GM13977 (cell line): ENCODE results near the gene SERPINA10.

Source experiments
- DNase-seq: peaks from one replicate; pipeline ENCODE4 v3.0.0; 2012; ENCODE audit warnings: low spot score
- in situ Hi-C: fragments of 300-500 bp; cut with MboI; formaldehyde crosslinking; loops from one replicate; pipeline ENCODE4 v1.12.0; 2022; ENCODE audit warnings: low sequenced_read_pairs, low pct_unique_long_range_greater_than_20kb, mixed read lengths, inconsistent platforms; ENCODE audit not compliant: unreplicated experiment
- TF ChIP-seq, protein P1 (sequence below): IDR thresholded peaks from 2 replicates; pipeline ENCODE4 v1.5.1; 2012; ENCODE audit warnings: mild to moderate bottlenecking, control low read depth; ENCODE audit not compliant: insufficient read depth; ENCODE audit errors: extremely low read depth, missing control alignments

Gene SERPINA10

GRCh38 chr14:94314890-94315289, 21.8 kb upstream of the SERPINA10 start:
- no peak for DNase-seq
- TF ChIP-seq, protein P1, sequence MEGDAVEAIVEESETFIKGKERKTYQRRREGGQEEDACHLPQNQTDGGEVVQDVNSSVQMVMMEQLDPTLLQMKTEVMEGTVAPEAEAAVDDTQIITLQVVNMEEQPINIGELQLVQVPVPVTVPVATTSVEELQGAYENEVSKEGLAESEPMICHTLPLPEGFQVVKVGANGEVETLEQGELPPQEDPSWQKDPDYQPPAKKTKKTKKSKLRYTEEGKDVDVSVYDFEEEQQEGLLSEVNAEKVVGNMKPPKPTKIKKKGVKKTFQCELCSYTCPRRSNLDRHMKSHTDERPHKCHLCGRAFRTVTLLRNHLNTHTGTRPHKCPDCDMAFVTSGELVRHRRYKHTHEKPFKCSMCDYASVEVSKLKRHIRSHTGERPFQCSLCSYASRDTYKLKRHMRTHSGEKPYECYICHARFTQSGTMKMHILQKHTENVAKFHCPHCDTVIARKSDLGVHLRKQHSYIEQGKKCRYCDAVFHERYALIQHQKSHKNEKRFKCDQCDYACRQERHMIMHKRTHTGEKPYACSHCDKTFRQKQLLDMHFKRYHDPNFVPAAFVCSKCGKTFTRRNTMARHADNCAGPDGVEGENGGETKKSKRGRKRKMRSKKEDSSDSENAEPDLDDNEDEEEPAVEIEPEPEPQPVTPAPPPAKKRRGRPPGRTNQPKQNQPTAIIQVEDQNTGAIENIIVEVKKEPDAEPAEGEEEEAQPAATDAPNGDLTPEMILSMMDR: no peak
- in situ Hi-C loops: no loop called here

DNA sequence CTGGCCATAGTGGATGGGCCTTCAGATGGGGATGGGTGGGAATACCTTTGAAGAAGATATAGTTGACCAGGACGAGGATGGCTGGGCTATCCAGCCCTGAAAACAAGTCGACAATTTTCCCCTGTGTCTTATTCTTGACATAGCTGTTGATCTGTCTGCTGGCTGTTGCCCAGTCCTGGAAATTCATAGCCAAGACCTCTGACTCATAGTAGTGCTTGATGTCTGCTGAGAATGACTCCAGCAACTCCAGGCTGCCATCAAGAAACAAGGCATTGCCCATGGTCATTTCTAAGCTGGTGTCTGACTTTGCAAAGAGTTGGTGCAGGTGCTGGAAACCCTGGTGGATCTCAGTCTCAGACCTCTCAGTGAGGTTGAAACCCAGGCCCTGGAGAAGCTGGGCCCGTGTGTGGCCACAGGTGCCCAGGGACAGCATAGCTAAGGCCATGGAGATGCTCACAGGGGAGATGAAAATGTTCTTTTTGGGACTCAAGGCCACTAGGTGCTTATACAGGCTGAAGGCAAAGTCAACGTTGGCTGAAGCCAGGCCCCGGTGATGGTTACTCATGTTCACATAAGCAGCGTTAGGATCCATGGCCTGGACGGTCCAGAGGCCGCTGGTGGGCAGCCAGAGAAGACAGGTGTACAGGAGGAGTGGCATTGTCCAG, 21.1 kb upstream of the SERPINA10 start:
- TF ChIP-seq, protein P1: no peak
- in situ Hi-C loops: no loop called here
- DNase-seq: no peak

GRCh38 chr14:94312481-94313246, 19.6 kb upstream of the SERPINA10 start:
- TF ChIP-seq, protein P1: no peak
- in situ Hi-C loops: no loop called here
- DNase-seq: no peak

DNA sequence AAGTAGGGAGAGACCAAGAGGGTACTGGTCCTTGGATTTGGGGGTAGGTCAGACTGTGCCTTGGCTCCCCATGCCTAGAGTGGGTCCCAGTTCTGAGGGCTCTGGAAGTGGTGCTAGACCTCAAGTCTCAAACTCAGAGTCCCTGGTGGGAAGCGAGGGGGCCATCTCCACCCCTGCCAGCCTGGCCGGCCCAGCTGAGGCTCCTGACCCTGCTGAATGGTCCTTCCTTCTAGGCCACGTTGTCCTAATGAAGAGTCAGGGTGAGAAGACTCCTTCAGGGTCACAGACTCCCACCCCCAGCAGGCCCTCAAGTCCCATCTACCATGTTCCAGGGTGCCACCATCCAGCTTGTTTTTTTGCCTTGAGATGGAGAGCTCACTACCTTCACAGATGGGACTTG, 17.2 kb upstream of the SERPINA10 start:
- in situ Hi-C loops: no loop called here
- TF ChIP-seq, protein P1: no peak
- no peak for DNase-seq

DNA sequence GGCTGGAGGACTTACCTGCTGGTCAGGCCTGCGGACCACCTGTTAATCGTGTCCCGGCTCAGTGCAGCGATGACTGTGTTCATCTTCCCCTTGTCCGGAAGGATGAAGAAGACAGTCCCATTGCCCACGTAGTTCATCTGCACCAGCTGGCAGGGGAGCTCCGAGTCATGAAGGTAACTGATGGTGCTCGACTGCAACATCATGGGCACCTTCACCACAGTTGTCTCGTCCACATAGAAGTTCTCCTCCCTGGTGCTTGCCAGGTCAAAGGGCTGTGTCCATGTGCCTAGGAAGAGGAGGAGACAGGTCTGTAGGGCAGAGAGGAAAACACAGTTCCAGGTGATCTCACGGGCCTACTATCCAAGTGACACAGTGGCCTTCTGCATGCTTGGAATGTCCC, 16.7 kb upstream of the SERPINA10 start:
- TF ChIP-seq, protein P1: no peak
- in situ Hi-C loops: no loop called here
- DNase-seq: no peak

GRCh38 chr14:94307410-94307992, 14.4 kb upstream of the SERPINA10 start:
- in situ Hi-C loops: no loop called here
- DNase-seq: no peak
- TF ChIP-seq, protein P1: no peak
